Measurements from ENCODE around the gene DHX15.
"Not testable (repeated sequence)": the region's sequence is repeated elsewhere in the genome, so short reads cannot be mapped to it uniquely, and the experiment has no call there.

DHX15 gene

DNA sequence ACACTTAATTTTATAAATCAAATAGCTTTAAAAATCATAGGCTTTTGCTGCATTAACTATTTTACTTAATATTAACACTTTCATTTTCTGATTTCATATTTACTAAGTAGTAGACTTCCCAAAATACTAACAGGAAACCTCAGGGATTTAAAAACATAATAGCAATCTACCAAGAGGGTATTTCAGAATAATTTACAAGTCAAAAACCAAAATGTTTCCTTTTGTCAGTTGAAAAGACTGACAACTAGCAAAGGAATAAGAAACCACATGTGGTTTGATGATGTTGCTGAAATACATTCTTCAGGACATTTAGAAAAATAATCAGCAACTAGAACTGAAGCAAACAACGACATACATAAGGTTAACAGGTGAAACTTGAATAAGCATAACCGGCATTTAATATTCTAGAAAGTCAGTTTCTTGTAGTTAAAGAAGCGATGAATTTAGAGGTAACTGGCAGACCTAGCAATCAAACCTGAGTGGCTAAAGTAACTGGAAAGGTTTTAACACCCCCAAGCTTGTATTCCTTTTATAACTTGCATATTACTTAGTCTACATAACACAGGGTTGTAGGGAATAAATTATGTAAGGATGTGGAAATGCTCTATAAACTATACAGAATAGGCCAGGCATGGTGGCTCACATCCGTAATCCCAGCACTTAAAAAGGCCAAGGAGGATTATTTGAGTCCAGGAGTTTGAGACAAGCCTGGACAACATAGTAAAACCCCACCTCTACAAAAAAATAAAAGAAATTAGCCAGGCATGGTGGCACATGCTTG is 40.0 kb downstream of the DHX15 start:
- no peak for DNase-seq

DNA sequence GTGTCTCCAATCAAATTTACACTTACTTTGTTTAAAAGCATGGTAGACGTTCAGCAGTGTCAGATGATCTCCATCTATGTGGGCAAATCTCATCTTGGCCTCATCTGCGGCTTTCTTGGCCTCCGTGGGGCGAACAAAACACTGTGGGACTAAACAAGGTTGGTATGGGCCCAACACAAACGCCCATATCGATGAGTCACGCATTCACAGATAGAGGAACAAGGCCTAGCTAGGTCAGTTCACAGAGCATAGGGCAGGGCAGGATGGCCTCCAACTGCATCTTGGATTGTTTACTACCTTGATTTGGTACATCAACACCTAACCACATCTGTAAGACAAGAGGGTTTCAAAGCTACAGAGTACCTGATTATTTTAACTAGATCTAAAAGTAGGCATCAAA is 47.3 kb downstream of the DHX15 start:
- no peak for DNase-seq

DNA sequence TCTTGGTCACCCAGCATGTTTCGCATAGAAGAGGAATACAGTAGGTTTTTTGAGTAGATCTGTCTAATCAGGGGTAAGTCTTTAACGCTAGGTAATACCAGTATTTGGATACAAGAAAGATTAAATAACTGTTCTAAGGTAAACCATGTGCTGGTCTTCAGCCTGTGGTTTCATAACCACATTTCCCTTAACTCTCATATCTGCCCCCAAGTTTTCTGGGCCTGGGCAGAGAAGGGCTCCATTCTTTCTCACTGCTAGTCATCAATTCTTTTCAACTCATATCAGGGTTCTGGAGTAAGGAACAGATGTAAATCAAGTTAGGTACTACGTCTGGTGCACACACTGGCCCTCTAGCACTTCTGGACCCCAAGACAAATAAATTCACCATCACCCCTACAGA is 49.0 kb downstream of the DHX15 start:
- no peak for DNase-seq

DNA sequence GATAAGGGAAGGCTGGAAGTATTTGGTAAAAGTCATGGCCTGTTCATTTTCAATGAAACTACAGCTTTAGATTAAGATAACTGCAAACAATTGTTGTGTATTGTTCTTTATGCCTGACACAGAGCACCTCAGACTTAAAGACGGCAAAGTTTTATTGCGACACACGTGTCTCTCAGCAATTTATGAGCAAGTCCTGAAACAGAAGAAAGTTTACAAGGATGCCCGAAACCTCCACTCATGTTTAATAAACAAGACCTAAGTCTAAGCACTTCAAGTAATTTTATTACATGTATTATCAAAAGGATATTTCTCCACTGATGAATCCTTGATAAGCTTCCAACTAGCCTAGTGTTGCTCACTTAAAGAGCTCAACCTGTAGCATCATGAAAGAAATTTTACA is 51.0 kb downstream of the DHX15 start:
- no peak for DNase-seq

DNA sequence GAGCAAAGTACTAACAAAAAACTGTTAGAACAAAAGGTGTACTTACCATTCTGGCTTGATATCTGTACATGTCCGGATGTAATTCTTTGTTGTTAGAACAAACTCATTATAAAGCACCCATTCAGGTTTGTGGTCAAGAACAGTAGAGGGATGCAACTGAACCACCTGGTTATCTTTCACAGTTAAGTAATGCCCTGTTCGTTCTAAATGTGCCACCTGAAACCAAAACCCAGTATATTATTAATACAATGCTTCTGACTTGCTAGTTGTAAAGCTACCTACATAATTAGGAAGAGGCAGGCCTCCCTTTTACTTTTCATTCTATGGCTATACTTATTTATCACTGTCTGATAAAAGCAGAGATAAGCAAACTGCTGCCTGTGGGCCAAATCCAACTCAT is 54.8 kb downstream of the DHX15 start:
- no peak for DNase-seq

DNA sequence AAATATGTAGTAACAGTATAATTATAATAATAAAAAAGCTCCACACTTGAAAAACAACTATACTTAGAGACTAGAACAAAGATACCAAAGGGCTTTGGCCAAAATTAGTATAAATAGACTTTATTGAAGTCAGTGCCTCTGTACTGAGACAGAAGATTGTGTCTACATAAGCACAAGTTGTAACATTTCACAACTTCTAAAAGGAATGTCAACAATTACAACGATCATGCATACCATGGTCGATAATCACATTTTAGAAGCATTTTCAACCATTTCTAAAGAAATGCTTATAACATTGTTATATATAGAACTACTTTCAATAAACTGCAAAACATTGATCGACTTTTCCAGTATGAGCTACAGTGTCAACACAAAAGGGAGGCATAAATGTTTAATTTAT is 57.0 kb downstream of the DHX15 start:
- no peak for DNase-seq

DNA sequence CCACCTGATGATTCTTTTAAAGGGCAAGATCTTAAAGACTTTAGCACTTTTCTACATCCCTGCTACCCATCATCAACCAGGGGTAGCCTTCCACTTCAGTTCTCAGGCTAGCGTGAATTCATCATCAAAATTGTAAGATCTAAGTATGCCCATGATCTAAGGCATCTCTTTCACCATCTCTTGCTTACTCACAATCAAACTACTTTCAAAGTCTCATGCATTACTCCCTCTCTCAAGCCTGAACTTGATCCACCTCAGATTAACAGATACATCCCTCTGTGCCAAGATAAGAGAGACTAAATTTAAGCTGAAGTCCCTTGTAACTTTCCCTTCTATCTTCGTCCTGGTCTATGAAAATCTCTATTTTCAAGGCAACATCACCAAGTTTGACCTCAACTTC is 62.8 kb downstream of the DHX15 start:
- no peak for DNase-seq

DNA sequence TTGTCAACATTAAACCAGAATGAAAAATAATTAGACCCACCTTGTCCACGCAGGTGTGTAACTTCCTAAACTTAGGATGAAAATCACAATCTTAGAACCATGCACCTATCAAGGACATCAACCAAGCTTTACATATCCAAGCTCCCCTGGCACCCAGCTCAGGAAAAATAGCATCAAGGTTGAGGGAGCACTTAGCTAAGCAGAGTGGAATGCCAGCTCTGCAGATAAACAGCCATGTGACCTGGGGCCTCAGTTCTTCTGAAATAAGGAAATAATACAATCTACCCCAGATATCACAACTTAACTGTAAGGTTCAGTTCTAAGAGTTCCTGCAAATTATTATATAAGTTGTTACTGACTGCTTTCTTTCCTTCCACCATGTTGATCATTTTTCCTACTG is 64.7 kb downstream of the DHX15 start:
- no peak for DNase-seq

DNA sequence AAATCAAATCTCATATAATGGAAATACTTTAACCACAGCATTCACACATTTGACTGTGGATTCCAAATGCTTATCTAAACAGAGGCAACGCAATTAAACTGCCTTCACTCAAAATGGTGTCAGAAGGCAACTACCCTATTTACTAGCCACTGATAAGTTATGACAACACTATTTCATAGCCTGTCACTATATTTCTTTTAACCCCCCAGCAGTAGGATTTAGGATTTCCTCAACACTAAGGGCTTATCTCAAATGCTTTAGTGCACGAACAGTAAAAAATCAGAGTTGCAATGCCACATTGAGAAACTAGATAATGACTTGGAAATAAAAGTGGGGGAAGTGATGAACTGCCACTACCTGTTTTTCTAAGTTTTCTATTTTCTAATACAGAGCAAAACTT is 66.7 kb downstream of the DHX15 start:
- DNase-seq = no peak

DNA sequence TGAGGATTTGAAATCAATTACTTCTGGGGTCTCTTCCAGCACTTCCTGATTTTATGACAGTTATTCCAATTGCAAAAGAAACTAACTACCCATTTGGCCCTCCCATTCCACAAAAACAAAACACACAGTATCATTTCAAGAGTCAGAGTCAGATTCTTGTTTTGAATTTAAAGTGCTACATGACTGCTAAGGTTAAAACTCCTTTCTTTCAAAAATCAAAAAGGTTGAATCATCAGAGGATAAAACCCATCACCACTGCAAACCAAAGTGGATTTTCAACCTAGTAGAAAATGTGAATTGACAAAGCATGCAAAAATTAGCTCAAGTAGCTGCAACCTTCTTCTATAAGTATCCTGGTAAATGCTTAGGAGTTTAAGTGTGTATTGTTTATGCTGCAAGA is 67.4 kb downstream of the DHX15 start:
- DNase-seq = peak; percentile 13

DNA sequence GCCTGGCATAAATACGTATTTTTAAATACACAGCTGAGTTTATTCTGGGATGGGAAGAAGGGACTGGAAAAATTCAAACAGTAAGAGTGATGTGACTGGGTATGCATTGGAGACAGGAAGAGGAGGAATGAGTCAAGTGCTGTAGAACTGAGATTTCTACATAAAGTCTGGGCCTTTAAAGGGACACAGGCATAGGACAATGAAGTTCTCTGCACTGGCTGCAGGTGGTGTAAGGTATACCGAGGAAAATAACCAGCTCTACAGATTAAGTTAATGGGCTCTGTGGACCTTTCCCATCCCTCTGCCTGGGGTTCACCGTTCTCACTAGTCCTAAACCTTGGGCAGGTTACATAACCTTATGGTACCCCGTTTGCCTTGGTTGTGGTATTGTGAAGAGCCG is 68.7 kb downstream of the DHX15 start:
- DNase-seq = no peak

DNA sequence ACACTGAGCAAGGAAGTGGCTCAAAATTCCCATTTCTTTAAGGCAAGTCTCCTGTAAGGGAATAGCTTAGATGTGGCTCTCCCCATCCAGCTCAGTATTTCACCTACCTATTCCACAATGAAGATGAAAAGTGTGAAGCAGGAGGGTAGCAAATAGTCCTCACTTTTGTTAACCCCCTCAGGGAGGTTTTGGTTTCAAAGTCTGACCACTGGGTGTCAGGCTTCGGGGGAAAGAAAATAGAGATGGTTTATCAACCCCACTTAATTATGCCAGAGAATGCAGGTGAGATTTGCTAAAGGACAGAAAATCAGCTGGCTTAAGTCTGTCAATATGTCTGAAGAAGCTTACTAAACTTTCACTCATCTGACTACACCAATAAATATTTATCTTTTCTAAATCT is 69.5 kb downstream of the DHX15 start:
- DNase-seq = no peak

DNA sequence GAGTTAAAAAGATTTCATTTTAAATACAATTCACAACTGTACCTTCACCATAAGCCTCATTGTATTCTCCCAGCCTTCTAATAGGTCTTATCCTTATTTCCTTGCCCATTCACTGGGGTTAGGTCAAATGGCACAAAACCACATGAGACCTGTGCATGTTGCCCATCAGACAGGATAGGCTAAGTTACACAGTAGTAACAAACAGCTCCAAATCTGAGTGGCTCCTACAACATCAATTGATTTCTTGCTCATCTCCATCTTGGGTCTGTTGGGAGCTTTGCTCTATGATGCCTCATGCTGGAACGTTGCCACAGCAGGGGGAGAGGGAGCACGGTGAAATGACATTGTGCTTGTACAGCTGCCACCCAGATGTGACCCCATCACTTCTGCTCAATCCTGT is 70.6 kb downstream of the DHX15 start:
- no peak for DNase-seq

DNA sequence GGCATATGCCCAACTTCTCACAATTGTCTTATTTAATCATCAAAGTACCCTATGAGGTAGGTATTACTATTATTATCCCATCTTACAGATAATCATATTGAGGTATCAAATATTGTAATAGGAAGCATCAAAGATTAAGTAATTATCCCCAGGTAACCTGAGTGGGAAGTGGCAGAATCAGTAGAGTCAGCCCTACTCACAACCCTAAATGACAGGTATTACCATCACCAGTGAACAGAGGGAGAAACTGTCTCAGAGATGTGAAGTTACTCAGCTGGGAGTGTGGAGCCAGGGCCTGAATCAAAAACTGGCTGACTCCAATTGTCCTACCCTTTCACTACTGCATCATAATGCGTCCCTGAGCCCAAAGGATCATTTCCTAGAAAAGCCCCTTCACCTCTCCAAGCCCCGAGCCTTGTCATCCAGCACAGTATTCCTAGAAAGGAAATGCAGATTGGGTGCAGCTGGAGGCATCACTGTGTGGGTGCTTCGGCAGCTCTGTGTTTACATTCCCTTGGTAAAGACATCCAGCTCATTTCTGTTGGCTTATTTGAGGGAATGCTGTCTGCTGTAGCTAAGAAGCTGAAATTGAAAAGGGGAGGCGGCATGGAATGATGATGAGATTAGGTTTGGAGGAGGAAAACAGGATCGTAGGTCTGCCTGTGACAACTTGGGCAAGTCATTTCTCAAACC is 72.8 kb downstream of the DHX15 start:
- no peak for DNase-seq

DNA sequence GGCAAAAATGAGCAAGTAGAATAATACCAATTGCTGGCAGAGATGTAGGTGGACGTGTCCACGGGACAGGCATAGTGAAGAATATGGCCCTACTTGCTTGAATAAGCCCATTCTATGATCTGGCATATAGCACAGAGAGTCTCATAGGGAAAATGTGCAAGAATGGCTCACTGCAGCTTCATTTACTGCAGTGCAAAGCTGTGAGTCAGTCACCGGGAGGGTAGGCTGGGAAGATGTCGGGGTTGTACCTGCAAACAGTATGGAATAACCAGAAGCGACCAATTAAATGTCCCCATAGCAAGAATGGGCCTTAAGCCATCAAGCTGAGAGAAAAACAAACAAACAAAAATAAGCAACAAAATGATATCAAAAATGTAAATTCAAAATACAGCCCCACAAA is 74.3 kb downstream of the DHX15 start:
- no peak for DNase-seq

DNA sequence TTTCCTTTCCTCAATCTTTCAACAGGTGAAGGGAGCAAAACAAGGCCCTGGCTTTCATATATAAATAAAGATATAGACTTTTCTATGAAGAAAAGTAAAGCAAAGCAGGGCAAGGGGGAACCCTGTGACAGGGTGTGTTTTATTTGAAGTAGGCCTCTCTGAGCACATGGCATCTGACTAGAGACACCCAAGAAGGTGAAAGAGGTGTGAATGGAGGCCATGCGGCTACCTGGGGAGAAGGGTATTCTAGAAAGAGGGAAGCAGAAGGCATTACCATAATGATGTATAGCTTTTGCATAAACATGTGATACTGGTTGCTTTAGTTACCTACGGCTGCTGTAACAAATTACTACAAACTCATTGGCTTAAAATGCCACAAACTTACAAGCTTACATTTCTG is 75.8 kb downstream of the DHX15 start:
- DNase-seq = no peak

DNA sequence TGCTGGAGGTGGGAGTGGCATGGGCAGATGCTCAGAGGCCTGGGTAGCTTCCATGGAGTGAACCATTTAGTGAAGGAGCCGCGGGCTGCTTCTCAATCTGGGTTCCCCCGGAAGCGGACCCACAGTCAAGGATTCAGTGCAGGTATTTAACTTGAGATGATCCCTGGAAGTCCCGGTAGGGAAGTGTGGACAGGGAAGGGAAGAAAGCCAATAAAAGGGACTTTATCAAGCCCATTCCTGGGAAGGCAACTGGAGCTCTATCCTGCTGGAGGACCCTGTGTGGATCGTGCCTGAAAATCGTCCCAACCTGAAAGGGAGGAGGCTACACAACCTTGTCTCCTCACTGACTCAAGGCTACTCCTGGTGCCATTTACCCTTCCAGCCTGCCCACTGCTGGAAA is 76.9 kb downstream of the DHX15 start:
- DNase-seq = no peak

DNA sequence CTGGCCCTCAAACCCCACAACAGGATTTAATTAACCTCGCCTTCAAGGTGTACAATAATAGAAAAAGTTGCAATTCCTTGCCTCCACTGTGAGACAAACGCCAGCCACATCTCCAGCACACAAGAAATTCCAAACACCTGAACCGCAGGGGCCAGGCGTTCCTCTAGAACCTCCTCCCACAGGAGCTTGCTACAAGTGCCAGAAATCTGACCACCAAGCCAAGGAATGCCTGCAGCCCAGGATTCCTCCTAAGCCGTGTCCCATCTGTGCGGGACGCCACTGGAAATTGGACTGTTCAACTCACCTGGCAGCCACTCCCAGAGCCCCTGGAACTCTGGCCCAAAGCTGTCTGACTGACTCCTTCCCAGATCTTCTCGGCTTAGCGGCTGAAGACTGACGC is 81.3 kb downstream of the DHX15 start:
- DNase-seq = not testable (repeated sequence)

DNA sequence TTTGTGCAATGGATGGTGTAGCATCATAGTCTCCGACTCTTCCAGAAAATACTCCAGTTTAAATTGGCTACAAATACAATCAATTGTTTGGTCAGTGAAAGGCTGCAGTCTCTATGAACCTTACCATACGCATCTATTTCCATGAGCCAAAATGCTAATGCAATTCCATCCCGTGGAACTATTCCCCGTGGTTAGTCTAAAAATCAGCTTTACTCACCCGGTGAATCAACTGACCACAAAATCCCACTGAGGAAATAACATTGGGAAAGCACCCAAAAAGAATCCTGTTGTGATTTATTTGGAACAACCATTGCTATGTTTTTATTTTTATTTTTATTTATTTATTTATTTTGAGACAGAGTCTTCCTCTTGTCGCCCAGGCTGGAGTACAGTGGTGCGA is 87.1 kb downstream of the DHX15 start:
- no peak for DNase-seq

DNA sequence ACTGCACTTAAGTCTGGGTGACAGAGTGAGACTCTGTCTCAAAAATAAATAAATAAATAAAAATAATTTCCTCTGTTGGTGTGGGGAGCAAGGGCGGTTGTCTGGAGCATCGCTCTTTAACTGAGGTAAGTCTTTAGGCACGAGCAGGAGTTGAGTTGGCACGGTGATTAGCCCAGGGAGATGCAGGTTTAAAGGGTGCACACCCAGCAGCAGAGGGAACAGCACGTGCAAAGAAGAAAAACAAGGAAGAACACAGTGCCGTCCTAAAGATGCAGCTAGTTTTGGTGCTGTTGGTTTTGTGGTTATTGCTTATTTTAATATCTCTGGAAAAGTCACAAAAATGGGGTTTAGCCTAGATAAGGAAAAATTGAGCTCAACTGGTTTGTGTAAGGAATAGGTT is 87.8 kb downstream of the DHX15 start:
- DNase-seq = no peak

DNA sequence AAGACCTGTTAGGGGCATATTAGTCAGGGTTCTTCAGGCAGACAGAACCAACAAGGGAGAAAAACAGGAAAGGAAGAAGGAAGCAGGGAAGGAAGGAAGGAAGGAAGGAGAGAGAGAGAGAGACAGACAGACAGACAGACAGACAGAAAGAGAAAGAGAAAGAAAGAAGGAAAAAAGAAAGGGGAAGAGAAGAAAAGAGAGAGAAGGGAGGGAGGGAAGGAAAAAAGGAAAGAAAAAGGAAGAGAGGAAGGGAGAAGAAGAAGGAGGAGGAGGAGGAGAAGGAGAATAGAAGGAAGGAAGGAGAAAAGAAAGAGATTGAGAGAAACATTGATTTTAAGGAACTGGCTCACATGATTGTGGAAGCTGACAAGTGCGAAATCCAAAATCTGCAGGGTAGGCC is 89.0 kb downstream of the DHX15 start:
- DNase-seq = no peak

DNA sequence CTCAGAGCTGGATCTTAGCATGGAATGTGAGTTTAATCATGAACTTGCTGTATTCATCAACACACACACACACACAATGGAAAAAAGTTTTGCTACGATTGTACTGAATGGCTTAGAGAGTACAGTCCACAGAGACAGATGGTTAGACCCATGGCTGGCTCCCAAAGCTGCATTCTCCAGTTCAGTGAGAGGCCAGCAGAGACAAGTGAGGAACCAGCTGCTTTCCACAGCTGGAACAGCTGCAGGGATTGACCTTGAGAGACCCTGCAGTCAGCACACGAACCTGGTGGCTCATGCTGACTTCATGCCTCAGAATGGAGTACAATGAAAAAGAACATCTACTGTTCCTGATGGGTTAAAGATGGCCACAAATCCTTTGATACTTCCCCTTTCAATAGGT is 94.5 kb downstream of the DHX15 start:
- no peak for DNase-seq

DNA sequence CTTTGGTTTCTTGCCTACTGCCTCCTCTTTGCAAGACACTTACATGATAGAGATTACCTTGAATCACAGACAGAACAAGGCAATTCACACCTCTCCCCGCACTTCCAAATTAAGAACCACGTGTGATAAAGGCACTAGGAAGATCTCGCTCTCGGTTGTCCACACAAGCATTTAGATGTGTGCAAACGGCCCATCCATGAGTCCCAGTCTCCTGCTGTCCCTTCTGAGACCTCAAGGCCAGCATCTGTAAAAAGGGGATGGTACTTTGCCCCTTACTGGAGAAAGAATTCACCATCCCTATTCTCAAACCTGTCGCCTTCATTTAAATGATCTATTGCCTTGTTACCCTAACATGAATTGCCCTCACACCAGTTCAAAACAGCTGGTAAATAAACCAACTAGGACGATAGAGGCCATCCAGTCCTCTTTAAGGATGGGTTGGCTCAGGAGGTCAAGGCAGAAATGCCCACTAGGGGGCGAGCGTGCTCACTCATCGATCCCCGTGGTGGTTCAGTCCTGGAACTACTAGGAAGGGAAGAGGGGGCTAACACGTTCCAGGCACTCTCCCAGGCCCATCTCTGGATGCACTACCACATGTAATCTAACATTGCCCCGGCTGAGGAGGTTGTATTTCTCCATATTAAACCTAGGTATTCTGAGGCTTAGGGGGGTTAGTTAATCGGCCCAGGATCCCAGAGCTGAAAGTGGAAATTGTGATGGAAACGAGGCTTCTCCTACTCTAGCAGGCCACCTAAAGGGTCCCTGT is 95.8 kb downstream of the DHX15 start:
- peak; percentile 64 for DNase-seq

DNA sequence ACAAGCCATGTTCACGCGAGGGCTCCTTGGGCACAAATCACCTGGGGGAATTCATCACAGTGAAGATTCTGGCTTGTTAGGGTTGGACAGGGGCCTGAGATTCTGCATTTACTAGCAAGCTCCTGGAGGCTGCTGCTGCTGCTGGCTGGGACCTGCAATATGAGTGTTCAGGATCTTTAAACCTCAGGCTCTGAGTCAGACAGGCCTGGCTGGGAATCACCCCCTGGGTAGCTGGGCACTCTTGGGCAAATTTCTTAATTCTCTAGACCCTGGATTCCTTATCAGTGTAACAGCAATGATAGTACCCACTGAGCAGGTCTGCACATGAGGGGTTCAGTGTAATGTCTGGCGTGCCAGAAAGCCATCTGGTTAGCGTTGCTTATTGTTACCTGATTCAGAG is 101.5 kb downstream of the DHX15 start:
- no peak for DNase-seq
